CD14-positive monocyte (primary cell): ENCODE results near the gene PRDM11. TPM values are rescaled to one million over a fixed set of nuclear protein-coding genes. Genes with fewer than 3 reads are reported as not detected.

Experiments used
- DNase-seq, 3 donors: peaks; one replicate each; pipeline ENCODE4 v3.0.0-alpha.2; 2011 to 2022
- H2AFZ ChIP-seq: 2 replicates; pipeline ENCODE4 v1.6.0; 2012; ENCODE audit warnings: mild to moderate bottlenecking, low read depth, low read length, inconsistent platforms; ENCODE audit not compliant: insufficient read depth, poor library complexity, severe bottlenecking
- H3K27ac ChIP-seq, 2 donors: 1 replicate in 1 of 2; 2 replicates in 1 of 2; pipeline ENCODE4 v1.5.1; 2012 to 2013; ENCODE audit warnings: low read length in 2 of 2, control low read depth in 1 of 2, inconsistent platforms in 1 of 2, low read depth in 1 of 2, mild to moderate bottlenecking in 1 of 2
- H3K27me3 ChIP-seq, 2 donors: one replicate each; pipeline versions ENCODE4 v1.6.0 to v1.6.1; 2011 to 2013; ENCODE audit warnings: low read length in 2 of 2; ENCODE audit not compliant: control insufficient read depth in 2 of 2, insufficient read depth in 2 of 2
- H3K36me3 ChIP-seq, 2 donors: replicated peaks in 1 of 2; 1 replicate in 1 of 2; 2 replicates in 1 of 2; pipeline versions ENCODE4 v1.5.1 to v1.6.1; 2012 to 2013; ENCODE audit warnings: low read length in 2 of 2, control low read depth in 1 of 2, inconsistent platforms in 1 of 2, mild to moderate bottlenecking in 1 of 2; ENCODE audit not compliant: insufficient read depth in 2 of 2, control insufficient read depth in 1 of 2
- H3K4me1 ChIP-seq, 2 donors: 1 replicate in 1 of 2; 2 replicates in 1 of 2; pipeline versions ENCODE4 v1.5.1 to v1.6.1; 2012 to 2013; ENCODE audit warnings: low read length in 2 of 2, control low read depth in 1 of 2, inconsistent platforms in 1 of 2, mild to moderate bottlenecking in 1 of 2, moderate library complexity in 1 of 2; ENCODE audit not compliant: insufficient read depth in 2 of 2, control insufficient read depth in 1 of 2
- H3K4me2 ChIP-seq: replicated peaks from 2 replicates; pipeline ENCODE3; 2012; ENCODE audit warnings: low read length, moderate library complexity, mild to moderate bottlenecking; ENCODE audit not compliant: poor library complexity, severe bottlenecking; ENCODE audit errors: extremely low read depth
- H3K4me3 ChIP-seq, 3 experiments: fragments of 200-600 bp in 1 of 3; sonication (generic) in 1 of 3; replicated peaks in 1 of 3; 1 replicate in 2 of 3; 2 replicates in 1 of 3; pipeline ENCODE4 v1.5.1; 2011 to 2013; ENCODE audit warnings: low read length in 3 of 3, mild to moderate bottlenecking in 3 of 3, control low read depth in 2 of 3, low read depth in 2 of 3, inconsistent platforms in 1 of 3, moderate library complexity in 1 of 3
- H3K79me2 ChIP-seq: 2 replicates; pipeline ENCODE4 v1.6.0; 2012; ENCODE audit warnings: mild to moderate bottlenecking, control low read depth, inconsistent platforms, low read length, moderate library complexity; ENCODE audit not compliant: insufficient read depth
- H3K9ac ChIP-seq: 2 replicates; pipeline ENCODE4 v1.6.0; 2017; ENCODE audit warnings: low read length, mild to moderate bottlenecking; ENCODE audit not compliant: insufficient read depth, poor library complexity, severe bottlenecking
- H3K9me3 ChIP-seq, 2 donors: replicated peaks in 1 of 2; 1 replicate in 1 of 2; 2 replicates in 1 of 2; pipeline versions ENCODE4 v1.5.1 to v1.6.1; 2012 to 2013; ENCODE audit warnings: low read length in 2 of 2, control low read depth in 1 of 2; ENCODE audit not compliant: control insufficient read depth in 1 of 2, insufficient read depth in 1 of 2
- H4K20me1 ChIP-seq: 2 replicates; pipeline ENCODE4 v1.6.0; 2012; ENCODE audit warnings: mild to moderate bottlenecking, low read length, control low read depth, moderate library complexity; ENCODE audit not compliant: insufficient read depth
- H3K27ac Mint-ChIP-seq, 7 donors: one replicate each; pipeline ENCODE4 v1.8.0; 2020; ENCODE audit warnings: mild to moderate bottlenecking in 7 of 7, mixed read lengths in 7 of 7, moderate library complexity in 6 of 7, inconsistent platforms in 2 of 7
- H3K27me3 Mint-ChIP-seq, 3 donors: one replicate each; pipeline ENCODE4 v1.8.0; 2021 to 2022; ENCODE audit warnings: low read depth in 3 of 3, mild to moderate bottlenecking in 3 of 3, mixed read lengths in 3 of 3, moderate library complexity in 3 of 3, inconsistent platforms in 1 of 3
- H3K36me3 Mint-ChIP-seq, 2 donors: one replicate each; pipeline ENCODE4 v1.8.0; 2020; ENCODE audit warnings: mixed read lengths in 2 of 2, inconsistent platforms in 1 of 2, mild to moderate bottlenecking in 1 of 2
- H3K4me1 Mint-ChIP-seq: one replicate; pipeline ENCODE4 v1.8.0; 2020; ENCODE audit warnings: mild to moderate bottlenecking, mixed read lengths
- H3K4me3 Mint-ChIP-seq, 2 donors: one replicate each; pipeline ENCODE4 v1.8.0; 2020; ENCODE audit warnings: mild to moderate bottlenecking in 2 of 2, mixed read lengths in 2 of 2, moderate library complexity in 1 of 2
- H3K9me3 Mint-ChIP-seq, 7 donors: one replicate each; pipeline ENCODE4 v1.8.0; 2020 to 2022; ENCODE audit warnings: mixed read lengths in 7 of 7, mild to moderate bottlenecking in 6 of 7, moderate library complexity in 6 of 7, inconsistent platforms in 2 of 7
- WGBS: methylation state at CpG from one replicate; pipeline ENCODE4 v1.1.5; 2013; ENCODE audit warnings: missing lambda C conversion rate; ENCODE audit not compliant: insufficient coverage; 5-methylcytosine and 5-hydroxymethylcytosine counted together
- intact Hi-C, 2 donors: fragments of 100-400 bp; cut with micrococcal nuclease; formaldehyde crosslinking; loops; one replicate each; pipeline versions ENCODE4 v1.15.0 to v1.15.1; 2023
- polyA plus RNA-seq, 3 donors: library from polyadenylated mRNA; depleted of rRNA in 1 of 3; unstranded in 2 of 3; stranded (reverse) in 1 of 3; fragments of 300-500 nt in 2 of 3; fragments of >200 nt in 1 of 3; fragmentation: Illumina TruSeq in 2 of 3; gene quantifications; 1 replicate in 2 of 3; 2 replicates in 1 of 3; pipeline ENCODE4 v1.2.3, GENCODE V29; 2012 to 2021
- TF ChIP-seq, protein P1 (sequence below): fragments of 200-600 bp; IDR thresholded peaks from one replicate; pipeline ENCODE4 v1.8.0; 2022; ENCODE audit warnings: antibody characterized with exemption, mild to moderate bottlenecking

The PRDM11 gene
- polyA plus RNA-seq, 3 donors = 0.48 to 1.8 TPM; not detected in 1

DNA sequence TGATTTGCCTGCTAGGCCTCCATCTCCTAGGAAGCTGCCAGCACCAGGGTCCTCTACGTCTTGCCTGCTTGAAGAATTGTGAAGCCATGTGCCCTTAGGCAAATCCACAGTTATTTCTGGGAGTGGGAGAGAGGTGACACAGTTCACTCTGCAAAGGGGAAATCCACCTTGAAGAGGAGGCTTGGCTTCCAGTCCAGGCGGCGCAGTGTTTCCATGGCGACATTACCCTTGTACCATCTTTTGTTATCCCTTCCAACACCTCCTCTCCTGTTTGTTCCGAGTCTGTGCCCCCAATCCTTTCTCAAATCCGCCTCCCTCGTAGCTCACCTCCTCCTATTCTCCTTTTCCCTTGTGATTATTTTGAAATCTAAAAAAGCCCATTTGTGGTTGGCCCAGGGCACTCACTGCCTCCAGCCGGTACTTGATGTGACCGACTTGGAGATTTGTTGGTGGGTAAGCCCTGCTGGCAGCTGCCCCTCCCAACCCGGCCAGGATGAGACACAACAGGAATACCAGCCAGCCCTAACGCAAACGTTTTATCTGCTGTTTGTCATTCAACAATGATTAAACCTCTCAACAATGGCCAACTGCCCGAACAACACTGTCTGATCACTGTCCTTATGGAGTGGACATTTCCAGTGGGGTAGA, 121.3 kb downstream of the PRDM11 start:
- Mint-ChIP-seq H3K9me3 (peaks cover 0 to 4% (median 0%) of the 10 kb centered on the region in 7 donors), H3K4me1 (no peaks in the 10 kb centered on the region), H3K36me3 (no peaks in the 10 kb centered on the region), H3K27me3 (peaks cover 7 to 24% (median 19%) of the 10 kb centered on the region in 3 donors), H3K4me3 (no peak overlapping the region), H3K27ac (no peak overlapping the region)
- WGBS = 94% methylated on average over 4 of the region's 13 CpGs
- Histone ChIP-seq H3K4me1 (no peaks in the 10 kb centered on the region), H3K36me3 (no peaks in the 10 kb centered on the region), H2AFZ (no peak overlapping the region), H3K79me2 (no peaks in the 10 kb centered on the region), H4K20me1 (no peaks in the 10 kb centered on the region), H3K4me2 (no peak overlapping the region), H3K27me3 (peaks cover 4 to 6% of the 10 kb centered on the region in 2 donors), H3K4me3 (no peak overlapping the region), H3K9me3 (no peaks in the 10 kb centered on the region), H3K9ac (no peak overlapping the region), H3K27ac (no peak overlapping the region)
- TF ChIP-seq, protein P1, sequence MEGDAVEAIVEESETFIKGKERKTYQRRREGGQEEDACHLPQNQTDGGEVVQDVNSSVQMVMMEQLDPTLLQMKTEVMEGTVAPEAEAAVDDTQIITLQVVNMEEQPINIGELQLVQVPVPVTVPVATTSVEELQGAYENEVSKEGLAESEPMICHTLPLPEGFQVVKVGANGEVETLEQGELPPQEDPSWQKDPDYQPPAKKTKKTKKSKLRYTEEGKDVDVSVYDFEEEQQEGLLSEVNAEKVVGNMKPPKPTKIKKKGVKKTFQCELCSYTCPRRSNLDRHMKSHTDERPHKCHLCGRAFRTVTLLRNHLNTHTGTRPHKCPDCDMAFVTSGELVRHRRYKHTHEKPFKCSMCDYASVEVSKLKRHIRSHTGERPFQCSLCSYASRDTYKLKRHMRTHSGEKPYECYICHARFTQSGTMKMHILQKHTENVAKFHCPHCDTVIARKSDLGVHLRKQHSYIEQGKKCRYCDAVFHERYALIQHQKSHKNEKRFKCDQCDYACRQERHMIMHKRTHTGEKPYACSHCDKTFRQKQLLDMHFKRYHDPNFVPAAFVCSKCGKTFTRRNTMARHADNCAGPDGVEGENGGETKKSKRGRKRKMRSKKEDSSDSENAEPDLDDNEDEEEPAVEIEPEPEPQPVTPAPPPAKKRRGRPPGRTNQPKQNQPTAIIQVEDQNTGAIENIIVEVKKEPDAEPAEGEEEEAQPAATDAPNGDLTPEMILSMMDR = no peak
- DNase-seq = no peak
- intact Hi-C loops = no loop called here

DNA sequence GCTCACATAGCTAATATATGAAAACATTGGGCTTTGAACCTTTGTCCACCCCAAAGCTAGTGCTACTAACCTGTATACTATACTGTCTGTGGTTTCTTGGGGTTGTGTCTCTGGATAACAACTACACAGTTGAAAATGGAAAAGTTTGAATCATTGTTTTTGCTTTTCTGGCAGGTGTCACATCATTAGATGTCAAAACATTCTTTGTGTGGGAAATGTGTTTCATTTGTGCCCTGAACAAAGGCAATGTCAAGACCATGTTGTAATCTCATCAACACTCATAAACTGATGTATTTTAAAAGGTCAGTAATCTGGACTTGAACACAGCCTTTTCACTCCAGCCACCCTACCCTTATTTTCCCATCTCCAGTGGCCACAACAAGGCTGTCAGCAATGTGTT, 123.2 kb downstream of the PRDM11 start:
- Mint-ChIP-seq H3K9me3 (peaks cover 0 to 3% (median 0%) of the 10 kb centered on the region in 7 donors), H3K27ac (no peak overlapping the region), H3K4me1 (no peaks in the 10 kb centered on the region), H3K27me3 (peaks cover 7 to 26% (median 19%) of the 10 kb centered on the region in 3 donors), H3K36me3 (no peaks in the 10 kb centered on the region), H3K4me3 (no peak overlapping the region)
- TF ChIP-seq, protein P1 = no peak
- intact Hi-C loops = no loop called here
- Histone ChIP-seq H3K4me2 (no peak overlapping the region), H3K4me1 (no peaks in the 10 kb centered on the region), H3K9me3 (no peaks in the 10 kb centered on the region), H3K9ac (no peak overlapping the region), H2AFZ (no peak overlapping the region), H3K36me3 (no peaks in the 10 kb centered on the region), H4K20me1 (no peaks in the 10 kb centered on the region), H3K4me3 (no peak overlapping the region), H3K79me2 (no peaks in the 10 kb centered on the region), H3K27ac (no peak overlapping the region), H3K27me3 (peaks cover under 1 to 4% of the 10 kb centered on the region in 2 donors)
- no peak for DNase-seq
